CD4-positive, alpha-beta T cell (primary cell): ENCODE data around the gene SPINK5. TPM values are rescaled to one million over a fixed set of nuclear protein-coding genes. Genes with fewer than 3 reads are reported as not detected.

Experiments used
- ATAC-seq: fragments of 200-7000 bp; cut with Tn5 transposase; one replicate; pipeline ENCODE4 v1.10.0; 2022; ENCODE audit warnings: mild to moderate bottlenecking; ENCODE audit not compliant: poor library complexity
- CTCF ChIA-PET: fragments of 350-600 bp; sonication (Branson Sonifier 250); formaldehyde crosslinking; loops from one replicate; lab custom pipeline; 2021; ENCODE audit warnings: antibody characterized with exemption, inconsistent platforms; lab: Charles Lee
- POLR2A ChIA-PET: fragments of 350-600 bp; sonication (Branson Sonifier 250); formaldehyde crosslinking; loops from one replicate; lab custom pipeline; 2021; ENCODE audit warnings: antibody characterized with exemption, inconsistent platforms; lab: Charles Lee
- DNase-seq, 14 experiments: peaks; one replicate each; pipeline ENCODE4 v3.0.0-alpha.2; 2013 to 2020; ENCODE audit warnings: mixed read lengths in 2 of 14
- H3K27ac ChIP-seq, 2 donors: one replicate each; pipeline versions ENCODE4 v1.5.1 to v1.7.0; 2013; ENCODE audit warnings: low read length in 2 of 2, low read depth in 1 of 2, mild to moderate bottlenecking in 1 of 2
- H3K27me3 ChIP-seq, 2 experiments: 1 replicate in 1 of 2; 2 replicates in 1 of 2; pipeline versions ENCODE4 v1.6.1 to v1.7.0; 2013; ENCODE audit warnings: low read length in 2 of 2, control low read depth in 1 of 2, mild to moderate bottlenecking in 1 of 2, moderate library complexity in 1 of 2; ENCODE audit not compliant: insufficient read depth in 2 of 2, control insufficient read depth in 1 of 2
- H3K36me3 ChIP-seq: one replicate; pipeline ENCODE4 v1.6.1; 2013; ENCODE audit warnings: low read length, control low read depth; ENCODE audit not compliant: insufficient read depth
- H3K4me1 ChIP-seq: one replicate; pipeline ENCODE4 v1.6.1; 2013; ENCODE audit warnings: low read length, control low read depth; ENCODE audit not compliant: insufficient read depth
- H3K4me3 ChIP-seq: one replicate; pipeline ENCODE4 v1.5.1; 2013; ENCODE audit warnings: mild to moderate bottlenecking, low read length, moderate library complexity
- H3K9me3 ChIP-seq, 2 experiments: 1 replicate in 1 of 2; 2 replicates in 1 of 2; pipeline versions ENCODE4 v1.6.1 to v1.7.0; 2013; ENCODE audit warnings: low read length in 2 of 2, mild to moderate bottlenecking in 2 of 2, control low read depth in 1 of 2, moderate library complexity in 1 of 2; ENCODE audit not compliant: control insufficient read depth in 1 of 2, insufficient read depth in 1 of 2
- H3K27ac Mint-ChIP-seq: one replicate; pipeline ENCODE4 v1.8.0; 2020; ENCODE audit warnings: mixed read lengths
- H3K27me3 Mint-ChIP-seq: one replicate; pipeline ENCODE4 v1.8.0; 2021; ENCODE audit warnings: mixed read lengths
- H3K36me3 Mint-ChIP-seq: one replicate; pipeline ENCODE4 v1.8.0; 2021; ENCODE audit warnings: low read depth, mixed read lengths
- H3K4me1 Mint-ChIP-seq: one replicate; pipeline ENCODE4 v1.8.0; 2021; ENCODE audit warnings: low read depth, mixed read lengths
- H3K4me3 Mint-ChIP-seq: one replicate; pipeline ENCODE4 v1.8.0; 2020; ENCODE audit warnings: mild to moderate bottlenecking, mixed read lengths
- H3K9me3 Mint-ChIP-seq: one replicate; pipeline ENCODE4 v1.8.0; 2020; ENCODE audit warnings: mixed read lengths
- intact Hi-C, 2 experiments: fragments of 100-400 bp; cut with DNase I in 1 of 2; cut with micrococcal nuclease in 1 of 2; formaldehyde crosslinking; loops; one replicate each; pipeline versions ENCODE4 v1.15.1 to v1.9.0; 2023 to 2025; cut with DNase I, micrococcal nuclease
- total RNA-seq, 174 experiments: library from RNA in 2 of 174; stranded (reverse) in 2 of 174; gene quantifications; one replicate each; pipeline ENCODE4 v1.2.3 and lab custom pipeline; 2021 to 2026
- TF ChIP-seq, protein P1 (sequence below): fragments of 200-600 bp; IDR thresholded peaks from one replicate; pipeline ENCODE4 v1.8.0; 2022; ENCODE audit warnings: antibody characterized with exemption, mild to moderate bottlenecking

The SPINK5 gene
- total RNA-seq, 2 experiments from 2014 or later: not detected

DNA sequence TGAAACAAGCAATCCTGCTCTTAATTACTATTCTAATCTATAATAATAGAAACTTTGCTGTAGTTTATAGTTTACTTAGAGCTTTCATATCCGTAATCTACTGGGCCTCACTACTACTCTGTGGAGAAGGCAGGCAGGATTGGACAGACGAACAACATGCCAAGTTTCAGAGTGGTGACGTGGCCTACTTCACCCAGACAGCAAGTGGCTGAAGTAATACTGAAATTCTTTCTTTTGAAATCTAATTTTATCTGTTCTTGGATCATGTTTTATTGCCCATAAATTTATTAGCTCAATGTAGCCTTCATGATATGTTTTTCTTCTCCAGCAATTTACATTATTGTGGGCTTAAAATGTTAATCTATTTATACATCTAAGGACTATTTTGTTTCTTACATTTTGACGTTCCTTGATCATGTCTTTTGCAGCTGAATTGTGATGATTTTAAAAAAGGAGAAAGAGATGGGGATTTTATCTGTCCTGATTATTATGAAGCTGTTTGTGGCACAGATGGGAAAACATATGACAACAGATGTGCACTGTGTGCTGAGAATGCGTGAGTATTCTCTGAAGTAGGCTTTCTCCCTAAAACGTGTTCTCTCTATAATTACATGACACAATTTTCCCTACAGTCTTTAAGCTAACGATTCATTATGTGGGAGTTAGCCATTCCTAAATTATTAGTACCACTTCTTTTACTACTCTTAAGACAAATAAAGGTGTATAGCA, 22.4 kb downstream of the SPINK5 start:
- POLR2A ChIA-PET: no interaction called here
- Mint-ChIP-seq H3K27me3 (peaks cover 5% of the 10 kb centered on the region), H3K9me3 (peaks cover 3% of the 10 kb centered on the region), H3K4me1 (no peaks in the 10 kb centered on the region), H3K36me3 (no peaks in the 10 kb centered on the region), H3K27ac (no peak overlapping the region), H3K4me3 (no peak overlapping the region)
- Histone ChIP-seq H3K9me3 (peaks cover 0 to 4% of the 10 kb centered on the region in 2 experiments), H3K4me3 (no peak overlapping the region), H3K36me3 (no peaks in the 10 kb centered on the region), H3K4me1 (no peaks in the 10 kb centered on the region), H3K27ac (no peak overlapping the region), H3K27me3 (no peaks in the 10 kb centered on the region)
- CTCF ChIA-PET: no interaction called here
- DNase-seq: no peak
- TF ChIP-seq, protein P1, sequence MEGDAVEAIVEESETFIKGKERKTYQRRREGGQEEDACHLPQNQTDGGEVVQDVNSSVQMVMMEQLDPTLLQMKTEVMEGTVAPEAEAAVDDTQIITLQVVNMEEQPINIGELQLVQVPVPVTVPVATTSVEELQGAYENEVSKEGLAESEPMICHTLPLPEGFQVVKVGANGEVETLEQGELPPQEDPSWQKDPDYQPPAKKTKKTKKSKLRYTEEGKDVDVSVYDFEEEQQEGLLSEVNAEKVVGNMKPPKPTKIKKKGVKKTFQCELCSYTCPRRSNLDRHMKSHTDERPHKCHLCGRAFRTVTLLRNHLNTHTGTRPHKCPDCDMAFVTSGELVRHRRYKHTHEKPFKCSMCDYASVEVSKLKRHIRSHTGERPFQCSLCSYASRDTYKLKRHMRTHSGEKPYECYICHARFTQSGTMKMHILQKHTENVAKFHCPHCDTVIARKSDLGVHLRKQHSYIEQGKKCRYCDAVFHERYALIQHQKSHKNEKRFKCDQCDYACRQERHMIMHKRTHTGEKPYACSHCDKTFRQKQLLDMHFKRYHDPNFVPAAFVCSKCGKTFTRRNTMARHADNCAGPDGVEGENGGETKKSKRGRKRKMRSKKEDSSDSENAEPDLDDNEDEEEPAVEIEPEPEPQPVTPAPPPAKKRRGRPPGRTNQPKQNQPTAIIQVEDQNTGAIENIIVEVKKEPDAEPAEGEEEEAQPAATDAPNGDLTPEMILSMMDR: no peak
- no peak for ATAC-seq
- intact Hi-C loops: no loop called here

DNA sequence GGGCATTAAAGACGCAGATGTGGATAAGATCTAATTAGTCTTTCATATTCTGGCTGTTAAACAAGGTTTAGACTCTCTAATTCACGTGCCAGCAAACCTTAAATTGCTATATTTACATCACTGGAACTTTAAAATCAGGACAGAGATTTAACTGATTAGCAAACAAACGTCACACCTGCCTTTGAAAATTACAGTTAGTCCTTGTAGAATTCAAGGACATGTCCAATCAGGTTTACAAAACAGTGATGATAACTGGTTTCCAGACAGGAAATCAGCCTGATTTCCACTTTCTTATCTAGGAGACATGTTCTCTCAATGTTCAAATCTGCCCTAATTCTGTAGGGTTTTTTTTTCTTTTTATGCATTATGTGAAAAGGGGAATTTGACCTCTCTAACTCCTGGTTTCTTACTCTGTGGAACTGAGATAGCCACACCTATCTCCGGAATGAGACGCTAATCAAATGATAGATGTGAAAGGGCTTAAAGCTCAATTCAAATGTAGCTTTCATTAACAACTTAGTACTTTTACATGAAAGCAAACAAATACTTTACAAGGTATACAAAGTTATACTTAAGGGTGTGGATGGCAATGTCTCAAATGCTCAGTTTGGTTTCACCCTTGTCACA, 26.5 kb downstream of the SPINK5 start:
- H3K4me1 ChIP-seq: no peaks in the 10 kb centered on the region
- no peak overlapping the region for H3K4me3 ChIP-seq
- H3K9me3 ChIP-seq: no peaks in the 10 kb centered on the region
- ChIA-PET POLR2A (no interaction called here), CTCF (no interaction called here)
- H3K4me1 Mint-ChIP-seq: no peaks in the 10 kb centered on the region
- no peaks in the 10 kb centered on the region for H3K9me3 Mint-ChIP-seq
- intact Hi-C loops: no loop called here
- TF ChIP-seq, protein P1: no peak
- no peaks in the 10 kb centered on the region for H3K36me3 ChIP-seq
- DNase-seq (no peak), ATAC-seq (no peak)
- H3K27me3 ChIP-seq: no peaks in the 10 kb centered on the region
- peaks cover 5% of the 10 kb centered on the region for H3K27me3 Mint-ChIP-seq
- H3K27ac Mint-ChIP-seq: no peak overlapping the region
- H3K4me3 Mint-ChIP-seq: no peak overlapping the region
- no peaks in the 10 kb centered on the region for H3K36me3 Mint-ChIP-seq
- no peak overlapping the region for H3K27ac ChIP-seq

DNA sequence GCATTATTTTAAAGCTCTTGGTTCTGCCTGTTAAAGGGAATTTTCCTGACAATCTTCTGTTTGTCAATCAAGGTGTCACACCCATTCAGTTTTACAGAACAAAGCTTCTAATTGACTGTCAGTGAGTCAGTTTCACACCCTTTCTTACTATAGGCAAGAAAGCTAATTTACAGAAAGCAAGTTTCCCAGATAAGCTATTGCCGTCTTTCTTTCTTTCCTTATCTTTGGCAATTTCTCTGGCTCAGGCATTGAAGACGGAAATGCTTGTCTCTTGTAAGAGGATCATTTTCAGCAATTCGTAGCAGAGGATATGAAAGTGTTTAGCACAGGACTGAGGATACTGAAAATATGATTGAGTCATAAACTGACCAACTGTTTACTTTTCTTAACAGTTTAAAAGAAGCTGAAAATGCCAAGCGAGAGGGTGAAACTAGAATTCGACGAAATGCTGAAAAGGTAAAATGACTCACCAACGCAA, 27.0 kb downstream of the SPINK5 start:
- no peaks in the 10 kb centered on the region for H3K36me3 Mint-ChIP-seq
- intact Hi-C loops: no loop called here
- CTCF ChIA-PET: no interaction called here
- DNase-seq (no peak), ATAC-seq (no peak)
- Histone ChIP-seq H3K4me1 (no peaks in the 10 kb centered on the region), H3K27me3 (no peaks in the 10 kb centered on the region), H3K9me3 (no peaks in the 10 kb centered on the region), H3K4me3 (no peak overlapping the region), H3K27ac (no peak overlapping the region), H3K36me3 (no peaks in the 10 kb centered on the region)
- H3K27ac Mint-ChIP-seq: no peak overlapping the region
- peaks cover 5% of the 10 kb centered on the region for H3K27me3 Mint-ChIP-seq
- POLR2A ChIA-PET: no interaction called here
- TF ChIP-seq, protein P1: no peak
- H3K4me1 Mint-ChIP-seq: no peaks in the 10 kb centered on the region
- no peak overlapping the region for H3K4me3 Mint-ChIP-seq
- no peaks in the 10 kb centered on the region for H3K9me3 Mint-ChIP-seq
